T-helper 1 cell treated with Interleukin-12 subunit alpha and Interleukin-12 subunit beta and Interleukin-4 antibody, amounts not matched to agents 30 μg/mL and 1 μg/mL, for 36 hours (primary cell): ENCODE measurements around the gene UBE2F.

ENCODE experiments used
- H3K27ac Mint-ChIP-seq: one replicate; pipeline ENCODE4 v1.8.0; 2021; ENCODE audit warnings: mild to moderate bottlenecking, mixed read lengths
- H3K27me3 Mint-ChIP-seq: one replicate; pipeline ENCODE4 v1.8.0; 2021; ENCODE audit warnings: low read depth, mixed read lengths
- H3K36me3 Mint-ChIP-seq: one replicate; pipeline ENCODE4 v1.8.0; 2021; ENCODE audit warnings: low read depth, mixed read lengths
- H3K4me1 Mint-ChIP-seq: one replicate; pipeline ENCODE4 v1.8.0; 2021; ENCODE audit warnings: low read depth, mixed read lengths
- H3K4me3 Mint-ChIP-seq: one replicate; pipeline ENCODE4 v1.8.0; 2021; ENCODE audit warnings: mild to moderate bottlenecking, moderate library complexity, mixed read lengths
- H3K9me3 Mint-ChIP-seq: one replicate; pipeline ENCODE4 v1.8.0; 2021; ENCODE audit warnings: mixed read lengths

UBE2F gene

GRCh38 chr2:238087211-238087610, 120.4 kb downstream of the UBE2F start:
- peaks cover 5% of the 10 kb centered on the region for H3K4me1 Mint-ChIP-seq
- no peaks in the 10 kb centered on the region for H3K27me3 Mint-ChIP-seq
- no peak overlapping the region for H3K27ac Mint-ChIP-seq
- H3K9me3 Mint-ChIP-seq, result no peaks in the 10 kb centered on the region
- H3K36me3 Mint-ChIP-seq, result peaks cover 29% of the 10 kb centered on the region
- no peak overlapping the region for H3K4me3 Mint-ChIP-seq

- Mint-ChIP-seq H3K27me3 (no peaks in the 10 kb centered on the region), H3K9me3 (no peaks in the 10 kb centered on the region), H3K4me3 (no peak overlapping the region), H3K4me1 (peaks cover 7% of the 10 kb centered on the region), H3K36me3 (peaks cover 16% of the 10 kb centered on the region), H3K27ac (no peak overlapping the region)
Observed at GRCh38 chr2:238090887-238091286, 124.1 kb downstream of the UBE2F start.

GRCh38 chr2:238091436-238092060, 124.7 kb downstream of the UBE2F start:
- no peak overlapping the region for H3K4me3 Mint-ChIP-seq

More at GRCh38 chr2:238091436-238092060, 124.7 kb downstream of the UBE2F start:
- Mint-ChIP-seq H3K27me3 (no peaks in the 10 kb centered on the region), H3K27ac (no peak overlapping the region), H3K36me3 (peaks cover 15% of the 10 kb centered on the region), H3K4me1 (peaks cover 7% of the 10 kb centered on the region), H3K9me3 (no peaks in the 10 kb centered on the region)
